H1 (cell line): ENCODE results near the gene NELL2. TPM values are rescaled to one million over a fixed set of nuclear protein-coding genes. Genes with fewer than 3 reads are reported as not detected.

Source experiments
- BACH1 ChIP-seq: IDR thresholded peaks from 2 replicates; pipeline ENCODE4 v1.6.1; 2012; ENCODE audit warnings: low read length, improper control_type of control experiment
- CHD7 ChIP-seq: fragments of 300-600 bp; sonication (generic); IDR thresholded peaks from 2 replicates; pipeline ENCODE4 v1.7.1; 2012; ENCODE audit warnings: low read length, moderate library complexity, mild to moderate bottlenecking, inconsistent platforms; ENCODE audit not compliant: insufficient replicate concordance
- GABPA ChIP-seq: IDR thresholded peaks from 2 replicates; pipeline ENCODE4 v1.6.1; 2011; ENCODE audit warnings: mild to moderate bottlenecking, low read length, moderate library complexity, borderline replicate concordance; ENCODE audit not compliant: insufficient read depth
- JUN ChIP-seq: IDR thresholded peaks from 2 replicates; pipeline ENCODE4 v1.6.1; 2011; ENCODE audit warnings: low read depth, mild to moderate bottlenecking, improper control_type of control experiment, low read length
- JUND ChIP-seq: IDR thresholded peaks from 2 replicates; pipeline ENCODE4 v1.6.1; 2011; ENCODE audit warnings: mild to moderate bottlenecking, improper control_type of control experiment, low read length
- MAX ChIP-seq: IDR thresholded peaks from 2 replicates; pipeline ENCODE4 v1.6.1; 2012; ENCODE audit warnings: inconsistent platforms
- NRF1 ChIP-seq: IDR thresholded peaks from 2 replicates; pipeline ENCODE4 v1.6.1; 2011; ENCODE audit warnings: mild to moderate bottlenecking, low read depth, low read length, improper control_type of control experiment
- POLR2A ChIP-seq, 2 experiments: IDR thresholded peaks; 1 replicate in 1 of 2; 2 replicates in 1 of 2; pipeline ENCODE4 v1.6.1; 2011; ENCODE audit warnings: low read depth in 2 of 2, low read length in 2 of 2, mild to moderate bottlenecking in 2 of 2; ENCODE audit errors: control extremely low read depth in 1 of 2
- POU5F1 ChIP-seq: IDR thresholded peaks from 2 replicates; pipeline ENCODE4 v1.6.1; 2011; ENCODE audit warnings: low read depth, mild to moderate bottlenecking, low read length, moderate library complexity
- RFX5 ChIP-seq: IDR thresholded peaks from 2 replicates; pipeline ENCODE4 v1.6.1; 2011; ENCODE audit warnings: low read depth, low read length, improper control_type of control experiment, borderline replicate concordance
- SIN3A ChIP-seq, 2 experiments: IDR thresholded peaks in 1 of 2; conservative IDR thresholded peaks in 1 of 2; 2 replicates each; pipeline ENCODE4 v1.6.1; 2011 to 2012; ENCODE audit warnings: low read length in 2 of 2, improper control_type of control experiment in 1 of 2, low read depth in 1 of 2, mild to moderate bottlenecking in 1 of 2
- TEAD4 ChIP-seq: IDR thresholded peaks from 2 replicates; pipeline ENCODE4 v1.6.1; 2012; ENCODE audit warnings: low read depth, low read length, inconsistent platforms, mixed read lengths
- polyA plus RNA-seq, 7 experiments: library from polyadenylated mRNA; depleted of rRNA in 3 of 7; stranded (reverse) in 5 of 7; unstranded in 2 of 7; fragments of >200 nt in 5 of 7; fragments of 200-250 nt in 2 of 7; gene quantifications; 1 replicate in 5 of 7; 2 replicates in 1 of 7; 4 replicates in 1 of 7; pipeline versions ENCODE4 v1.2.1 to v1.2.3, GENCODE V29; 2011 to 2013; ENCODE audit warnings: missing spikeins in 2 of 7, mixed read lengths in 2 of 7
- total RNA-seq: library from RNA; stranded (reverse); fragmentation: NEBNext Ultra II Directional; extraction: Animal tissue kit (Norgen Biotek cat#: 25700); gene quantifications from 2 replicates; pipeline ENCODE4 v1.2.1, GENCODE V29; 2021

NELL2 gene
- total and polyA plus RNA-seq, 2 of the 8 experiments (the other 6 are each of a cell fraction or from before 2014, with no cell fraction given): 54.2 to 56.8 TPM

- TF ChIP-seq CHD7 (no peak), POU5F1 (no peak), TEAD4 (no peak), RFX5 (no peak), SIN3A (conservative IDR thresholded peaks at IDR 0.05 in 1 of 2, IDR thresholded peaks at IDR 0.05 in 1 of 2; ENCODE audit: low read depth in 1 of 2, low read length in 2 of 2) (no peak), NRF1 (no peak), GABPA (no peak), JUN (no peak), JUND (no peak), BACH1 (no peak), MAX (no peak), POLR2A (IDR thresholded peaks at IDR 0.05; ENCODE audit: control extremely low read depth in 1 of 2, low read depth in 2 of 2, low read length in 2 of 2) (no peak)
These were observed 59.6 kb downstream of the NELL2 start (continued) for GRCh38 chr12:44816446-44817017.
